SK-N-MC (cell line): Measurements from ENCODE around the gene LYVE1.

Source experiments
- EZH2 ChIP-seq: fragments of 200-600 bp; sonication (generic); IDR thresholded peaks from one replicate; pipeline ENCODE4 v1.6.1; 2017; ENCODE audit warnings: antibody characterized with exemption
- FOXP2 ChIP-seq: optimal IDR thresholded peaks from 2 replicates; pipeline ENCODE3; 2011; ENCODE audit warnings: mild to moderate bottlenecking, moderate library complexity; ENCODE audit not compliant: insufficient read depth; ENCODE audit errors: extremely low read length, control extremely low read depth
- POLR2AphosphoS5 ChIP-seq: IDR thresholded peaks from 2 replicates; pipeline ENCODE4 v1.6.1; 2012; ENCODE audit warnings: mild to moderate bottlenecking, low read depth, low read length, borderline replicate concordance

GRCh38 chr11:10600570-10601248 lies 32.2 kb upstream of the LYVE1 start:
- TF ChIP-seq EZH2 (no peak), POLR2AphosphoS5 (no peak), FOXP2 (no peak)
